K562 (cell line): ENCODE results near the gene SALL3.

Experiments used
- CTCF ChIP-seq, 3 experiments: IDR thresholded peaks in 2 of 3; conservative IDR thresholded peaks in 1 of 3; 2 replicates each; pipeline ENCODE4 v1.5.1; 2011 to 2012; ENCODE audit warnings: low read length in 3 of 3, mild to moderate bottlenecking in 3 of 3, control low read depth in 2 of 3, improper control_type of control experiment in 1 of 3, inconsistent platforms in 1 of 3, low read depth in 1 of 3, mixed read lengths in 1 of 3, moderate library complexity in 1 of 3; ENCODE audit not compliant: insufficient read depth in 2 of 3
- GABPB1 ChIP-seq: sonication (generic); formaldehyde crosslinking; IDR thresholded peaks from 2 replicates; pipeline ENCODE4 v1.8.0; 2022; ENCODE audit warnings: mild to moderate bottlenecking, missing genetic modification reagents
- SP1 ChIP-seq: sonication (generic); formaldehyde crosslinking; IDR thresholded peaks from 2 replicates; pipeline ENCODE4 v1.8.1; 2022; ENCODE audit warnings: mild to moderate bottlenecking, missing genetic modification reagents
- TBP ChIP-seq: optimal IDR thresholded peaks from 2 replicates; pipeline ENCODE3; 2011; ENCODE audit warnings: low read depth, low read length, improper control_type of control experiment

- no peak for TF ChIP-seq SP1 (CRISPR knock-in tag)
- TF ChIP-seq TBP = no peak
- TF ChIP-seq GABPB1 (CRISPR knock-in tag) = no peak
- TF ChIP-seq CTCF (IDR thresholded peaks at IDR 0.05 in 2 of 3, conservative IDR thresholded peaks at IDR 0.05 in 1 of 3; ENCODE audit: insufficient read depth in 2 of 3, low read depth in 1 of 3, low read length in 3 of 3) = no peak
Measured at GRCh38 chr18:79010802-79011201, 31.2 kb downstream of the SALL3 start.
